Measurements from ENCODE around the gene SLC2A8. TPM values are rescaled to one million over a fixed set of nuclear protein-coding genes. Genes with fewer than 3 reads are reported as not detected.

The SLC2A8 gene
- total RNA-seq, 1 donor from 2014 or later = 18.5 TPM

GRCh38 chr9:127368852-127369402 lies 28.0 kb upstream of the SLC2A8 start:
- intact Hi-C loops (cut with DNase I) = no loop called here
- Histone ChIP-seq H3K27me3 (ENCODE audit: low read depth) (no peaks in the 10 kb centered on the region), H3K4me3 (no peak overlapping the region), H3K27ac (peak overlapping the region; percentile 24), H3K36me3 (no peaks in the 10 kb centered on the region), H3K9me3 (no peaks in the 10 kb centered on the region), H3K4me1 (no peaks in the 10 kb centered on the region)
- TF ChIP-seq CTCF (IDR thresholded peaks at IDR 0.05) = no peak
- no peak for ATAC-seq
- no peak for DNase-seq

GRCh38 chr9:127369428-127369827 lies 27.5 kb upstream of the SLC2A8 start:
- peak overlapping the region; percentile 24 for H3K27ac ChIP-seq
- DNase-seq (no peak), ATAC-seq (no peak)
- intact Hi-C loops (cut with DNase I) = no loop called here
- no peaks in the 10 kb centered on the region for H3K27me3 ChIP-seq (ENCODE audit: low read depth)
- no peak for TF ChIP-seq CTCF (IDR thresholded peaks at IDR 0.05)
- H3K4me1 ChIP-seq = no peaks in the 10 kb centered on the region
- H3K36me3 ChIP-seq = no peaks in the 10 kb centered on the region
- no peaks in the 10 kb centered on the region for H3K9me3 ChIP-seq
- H3K4me3 ChIP-seq = no peak overlapping the region

GRCh38 chr9:127370147-127370579 lies 26.8 kb upstream of the SLC2A8 start:
- no peaks in the 10 kb centered on the region for H3K4me1 ChIP-seq
- DNase-seq (no peak), ATAC-seq (no peak)
- intact Hi-C loops (cut with DNase I) = no loop called here
- no peak overlapping the region for H3K4me3 ChIP-seq
- no peak overlapping the region for H3K27ac ChIP-seq
- no peak for TF ChIP-seq CTCF (IDR thresholded peaks at IDR 0.05)
- H3K36me3 ChIP-seq = no peaks in the 10 kb centered on the region
- no peaks in the 10 kb centered on the region for H3K9me3 ChIP-seq
- no peaks in the 10 kb centered on the region for H3K27me3 ChIP-seq (ENCODE audit: low read depth)

GRCh38 chr9:127370672-127371648 lies 26.0 kb upstream of the SLC2A8 start:
- no peak for TF ChIP-seq CTCF (IDR thresholded peaks at IDR 0.05)
- H3K36me3 ChIP-seq = no peaks in the 10 kb centered on the region
- intact Hi-C loops (cut with DNase I) = no loop called here
- H3K4me3 ChIP-seq = no peak overlapping the region
- no peaks in the 10 kb centered on the region for H3K9me3 ChIP-seq
- DNase-seq (no peak), ATAC-seq (no peak)
- no peaks in the 10 kb centered on the region for H3K27me3 ChIP-seq (ENCODE audit: low read depth)
- H3K4me1 ChIP-seq = no peaks in the 10 kb centered on the region
- no peak overlapping the region for H3K27ac ChIP-seq

GRCh38 chr9:127380479-127380878 lies 16.5 kb upstream of the SLC2A8 start:
- no peak for TF ChIP-seq CTCF (IDR thresholded peaks at IDR 0.05)
- intact Hi-C loops (cut with DNase I) = no loop called here
- Histone ChIP-seq H3K27ac (no peak overlapping the region), H3K36me3 (no peaks in the 10 kb centered on the region), H3K4me3 (no peak overlapping the region), H3K9me3 (no peaks in the 10 kb centered on the region), H3K27me3 (ENCODE audit: low read depth) (no peaks in the 10 kb centered on the region), H3K4me1 (no peaks in the 10 kb centered on the region)
- ATAC-seq (no peak), DNase-seq (no peak)

All from lower lobe of right lung (tissue), 2 donors.